Spleen (tissue), 7 donors: ENCODE measurements around the gene PSMG4.

Experiments
- POLR2AphosphoS5 ChIP-seq, 3 donors: sonication (generic); formaldehyde crosslinking; IDR thresholded peaks; one replicate each; pipeline ENCODE4 v1.5.1; 2017; ENCODE audit warnings: antibody characterized with exemption in 3 of 3
- TF ChIP-seq, protein P1 (sequence below), 11 experiments: fragments of 200-600 bp in 7 of 11; fragments of 450-650 bp in 4 of 11; sonication (generic) in 4 of 11; IDR thresholded peaks in 8 of 11; conservative IDR thresholded peaks in 3 of 11; 1 replicate in 7 of 11; 2 replicates in 4 of 11; pipeline versions ENCODE4 v1.4.0 to v1.8.0; 2016 to 2021; ENCODE audit warnings: antibody characterized with exemption in 11 of 11, inconsistent platforms in 4 of 11, mild to moderate bottlenecking in 1 of 11
- donor health status: DM: no; HTN: no; CAD: no; lungs with moderate emphysema.
- donor health status: DM: no; HTN: no; CAD: no.
- donor health status: DM: no; HTN: no; CAD: no.

DNA sequence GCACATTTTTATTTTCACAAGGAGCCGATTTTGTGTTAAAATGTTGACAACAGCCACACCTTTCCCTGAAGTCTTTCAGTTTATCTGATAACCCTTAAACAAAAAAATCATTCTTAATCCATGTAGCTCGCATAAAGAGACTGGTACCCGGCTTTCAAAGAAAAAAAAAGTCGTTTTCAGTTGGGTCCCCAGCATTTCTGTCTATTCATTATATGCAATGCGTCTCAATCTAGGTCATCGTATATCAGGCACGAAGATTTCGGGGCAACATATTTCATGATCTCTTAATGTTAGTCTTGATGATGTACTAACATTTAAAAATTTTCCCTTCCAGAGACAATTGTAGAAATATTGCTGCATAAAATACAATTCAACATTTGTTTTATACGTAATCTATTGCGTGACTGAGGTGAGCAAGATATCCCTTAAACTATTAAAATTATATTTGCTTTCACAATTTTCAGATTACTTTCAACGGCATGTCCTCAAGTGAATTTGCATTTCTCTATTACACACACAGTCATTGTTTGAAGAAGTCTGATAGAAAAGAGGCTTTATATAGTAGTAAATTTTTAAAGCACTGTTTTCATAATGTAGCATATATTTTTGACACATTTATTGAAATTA lies 28.4 kb upstream of the PSMG4 start:
- TF ChIP-seq, protein P1, sequence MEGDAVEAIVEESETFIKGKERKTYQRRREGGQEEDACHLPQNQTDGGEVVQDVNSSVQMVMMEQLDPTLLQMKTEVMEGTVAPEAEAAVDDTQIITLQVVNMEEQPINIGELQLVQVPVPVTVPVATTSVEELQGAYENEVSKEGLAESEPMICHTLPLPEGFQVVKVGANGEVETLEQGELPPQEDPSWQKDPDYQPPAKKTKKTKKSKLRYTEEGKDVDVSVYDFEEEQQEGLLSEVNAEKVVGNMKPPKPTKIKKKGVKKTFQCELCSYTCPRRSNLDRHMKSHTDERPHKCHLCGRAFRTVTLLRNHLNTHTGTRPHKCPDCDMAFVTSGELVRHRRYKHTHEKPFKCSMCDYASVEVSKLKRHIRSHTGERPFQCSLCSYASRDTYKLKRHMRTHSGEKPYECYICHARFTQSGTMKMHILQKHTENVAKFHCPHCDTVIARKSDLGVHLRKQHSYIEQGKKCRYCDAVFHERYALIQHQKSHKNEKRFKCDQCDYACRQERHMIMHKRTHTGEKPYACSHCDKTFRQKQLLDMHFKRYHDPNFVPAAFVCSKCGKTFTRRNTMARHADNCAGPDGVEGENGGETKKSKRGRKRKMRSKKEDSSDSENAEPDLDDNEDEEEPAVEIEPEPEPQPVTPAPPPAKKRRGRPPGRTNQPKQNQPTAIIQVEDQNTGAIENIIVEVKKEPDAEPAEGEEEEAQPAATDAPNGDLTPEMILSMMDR (IDR thresholded peaks at IDR 0.05 in 8 of 11, conservative IDR thresholded peaks at IDR 0.05 in 3 of 11), result no peak
- TF ChIP-seq POLR2AphosphoS5 (IDR thresholded peaks at IDR 0.05), result no peak
